Astrocyte (in vitro differentiated cells and primary cell): ENCODE results near the gene RBBP7.

Experiments used
- EZH2 ChIP-seq: IDR thresholded peaks from 2 replicates; pipeline ENCODE4 v1.6.1; 2012; ENCODE audit warnings: mild to moderate bottlenecking, low read length, inconsistent platforms; ENCODE audit not compliant: insufficient read depth
- TF ChIP-seq, protein P1 (sequence below): IDR thresholded peaks from 2 replicates; pipeline ENCODE4 v1.5.1; 2011; ENCODE audit warnings: low read depth, mild to moderate bottlenecking, inconsistent platforms, low read length, moderate library complexity; ENCODE audit not compliant: insufficient read depth

GRCh38 chrX:16838202-16839066 lies 31.7 kb downstream of the RBBP7 start:
- TF ChIP-seq EZH2 = no peak
- TF ChIP-seq, protein P1, sequence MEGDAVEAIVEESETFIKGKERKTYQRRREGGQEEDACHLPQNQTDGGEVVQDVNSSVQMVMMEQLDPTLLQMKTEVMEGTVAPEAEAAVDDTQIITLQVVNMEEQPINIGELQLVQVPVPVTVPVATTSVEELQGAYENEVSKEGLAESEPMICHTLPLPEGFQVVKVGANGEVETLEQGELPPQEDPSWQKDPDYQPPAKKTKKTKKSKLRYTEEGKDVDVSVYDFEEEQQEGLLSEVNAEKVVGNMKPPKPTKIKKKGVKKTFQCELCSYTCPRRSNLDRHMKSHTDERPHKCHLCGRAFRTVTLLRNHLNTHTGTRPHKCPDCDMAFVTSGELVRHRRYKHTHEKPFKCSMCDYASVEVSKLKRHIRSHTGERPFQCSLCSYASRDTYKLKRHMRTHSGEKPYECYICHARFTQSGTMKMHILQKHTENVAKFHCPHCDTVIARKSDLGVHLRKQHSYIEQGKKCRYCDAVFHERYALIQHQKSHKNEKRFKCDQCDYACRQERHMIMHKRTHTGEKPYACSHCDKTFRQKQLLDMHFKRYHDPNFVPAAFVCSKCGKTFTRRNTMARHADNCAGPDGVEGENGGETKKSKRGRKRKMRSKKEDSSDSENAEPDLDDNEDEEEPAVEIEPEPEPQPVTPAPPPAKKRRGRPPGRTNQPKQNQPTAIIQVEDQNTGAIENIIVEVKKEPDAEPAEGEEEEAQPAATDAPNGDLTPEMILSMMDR = no peak
